Endothelial cell of umbilical vein (primary cell): Measurements from ENCODE around the gene KLRF1.

Source experiments
- POLR2AphosphoS5 ChIP-seq: IDR thresholded peaks from 2 replicates; pipeline ENCODE4 v1.6.1; 2012; ENCODE audit warnings: low read depth, mild to moderate bottlenecking, control low read depth, low read length, moderate library complexity; ENCODE audit not compliant: insufficient read depth
- TF ChIP-seq, protein P1 (sequence below), 2 donors: IDR thresholded peaks; 1 replicate in 1 of 2; 2 replicates in 1 of 2; pipeline ENCODE4 v1.5.1; 2011; ENCODE audit warnings: low read length in 2 of 2, mild to moderate bottlenecking in 2 of 2, moderate library complexity in 2 of 2, control low read depth in 1 of 2, inconsistent platforms in 1 of 2, low read depth in 1 of 2; ENCODE audit not compliant: insufficient read depth in 1 of 2; ENCODE audit errors: extremely low read depth in 1 of 2

DNA sequence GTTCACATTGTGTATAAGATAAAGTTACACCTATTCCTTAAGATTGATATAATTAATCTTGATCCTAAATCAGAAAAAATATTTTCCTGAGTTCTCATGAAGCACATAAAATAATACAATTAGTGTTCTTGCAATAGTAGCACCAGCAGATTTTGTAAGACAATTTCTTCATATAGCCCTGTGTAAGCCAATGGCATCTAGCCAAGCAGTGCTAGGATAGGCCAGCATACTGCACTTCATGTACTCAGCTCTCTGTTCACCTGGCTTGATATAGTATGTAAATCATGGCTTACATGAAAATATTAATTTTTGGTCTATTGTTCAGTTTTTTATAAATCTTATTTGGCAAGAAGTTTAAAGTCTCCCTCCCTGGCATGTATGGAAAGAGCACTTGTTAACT is 55.9 kb downstream of the KLRF1 start:
- TF ChIP-seq, protein P1, sequence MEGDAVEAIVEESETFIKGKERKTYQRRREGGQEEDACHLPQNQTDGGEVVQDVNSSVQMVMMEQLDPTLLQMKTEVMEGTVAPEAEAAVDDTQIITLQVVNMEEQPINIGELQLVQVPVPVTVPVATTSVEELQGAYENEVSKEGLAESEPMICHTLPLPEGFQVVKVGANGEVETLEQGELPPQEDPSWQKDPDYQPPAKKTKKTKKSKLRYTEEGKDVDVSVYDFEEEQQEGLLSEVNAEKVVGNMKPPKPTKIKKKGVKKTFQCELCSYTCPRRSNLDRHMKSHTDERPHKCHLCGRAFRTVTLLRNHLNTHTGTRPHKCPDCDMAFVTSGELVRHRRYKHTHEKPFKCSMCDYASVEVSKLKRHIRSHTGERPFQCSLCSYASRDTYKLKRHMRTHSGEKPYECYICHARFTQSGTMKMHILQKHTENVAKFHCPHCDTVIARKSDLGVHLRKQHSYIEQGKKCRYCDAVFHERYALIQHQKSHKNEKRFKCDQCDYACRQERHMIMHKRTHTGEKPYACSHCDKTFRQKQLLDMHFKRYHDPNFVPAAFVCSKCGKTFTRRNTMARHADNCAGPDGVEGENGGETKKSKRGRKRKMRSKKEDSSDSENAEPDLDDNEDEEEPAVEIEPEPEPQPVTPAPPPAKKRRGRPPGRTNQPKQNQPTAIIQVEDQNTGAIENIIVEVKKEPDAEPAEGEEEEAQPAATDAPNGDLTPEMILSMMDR (IDR thresholded peaks at IDR 0.05; ENCODE audit: extremely low read depth in 1 of 2, insufficient read depth in 1 of 2, low read depth in 1 of 2, low read length in 2 of 2): no peak
- TF ChIP-seq POLR2AphosphoS5: no peak
